Brain pericyte (primary cell): Measurements from ENCODE around the gene MFNG.

Source experiments
- DNase-seq: peaks from one replicate; pipeline ENCODE4 v3.0.0-alpha.2; 2012; ENCODE audit warnings: low read depth, low spot score

MFNG gene

GRCh38 chr22:37425800-37426705 lies 60.1 kb downstream of the MFNG start:
- DNase-seq: no peak

- DNase-seq: no peak
These were observed 60.8 kb downstream of the MFNG start for GRCh38 chr22:37425369-37425768.

GRCh38 chr22:37423283-37423682 lies 62.9 kb downstream of the MFNG start:
- no peak for DNase-seq

- no peak for DNase-seq
These were observed 64.7 kb downstream of the MFNG start for GRCh38 chr22:37421468-37421877.

- DNase-seq: no peak
These were observed 65.3 kb downstream of the MFNG start for GRCh38 chr22:37420686-37421467.

- no peak for DNase-seq
These were observed 66.1 kb downstream of the MFNG start for GRCh38 chr22:37419969-37420685.

GRCh38 chr22:37419370-37419968 lies 66.7 kb downstream of the MFNG start:
- DNase-seq: no peak
